SKM-1 treated with dmso at 0.1 percent for 144 hours (cell line): Measurements from ENCODE around the gene SERINC2.
A peak's percentile ranks its signal among the peaks of the same experiment; 100 is the strongest.
"Not testable (repeated sequence)": the region's sequence is repeated elsewhere in the genome, so short reads cannot be mapped to it uniquely, and the experiment has no call there.

Source experiments
- DNase-seq: peaks from one replicate; lab custom pipeline; 2025; ENCODE audit not compliant: unreplicated experiment; lab: John Stamatoyannopoulos, UW

SERINC2 gene

DNA sequence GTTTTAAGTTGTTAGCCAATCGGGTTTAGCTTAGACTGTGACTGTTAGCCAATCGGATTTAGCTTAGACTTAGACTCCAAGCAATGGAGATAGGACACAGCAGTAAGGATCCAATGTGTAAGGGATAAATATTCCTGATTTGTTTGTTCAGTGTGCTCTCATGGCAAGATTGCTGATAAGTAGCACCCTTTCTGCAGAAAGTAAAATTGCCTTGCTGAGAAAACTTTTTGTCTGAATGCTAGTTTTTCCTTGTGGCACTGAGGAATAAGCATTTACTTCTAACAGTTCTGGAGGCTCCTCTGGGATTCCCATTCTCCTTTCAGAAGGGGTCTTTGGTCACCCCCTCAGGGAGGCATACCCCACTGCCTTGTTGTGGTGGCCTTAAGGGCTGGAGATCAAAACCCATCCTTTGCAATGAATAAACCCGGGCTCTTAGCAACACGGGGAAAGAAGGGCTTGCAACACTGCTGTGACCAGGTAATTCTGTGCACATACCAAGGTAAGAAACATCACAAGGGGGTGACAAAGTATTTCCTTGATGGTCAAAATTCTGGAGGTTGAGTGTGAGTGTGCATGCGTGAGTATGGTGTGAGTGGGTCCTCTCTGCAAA is 45.4 kb downstream of the SERINC2 start:
- DNase-seq, result no peak

DNA sequence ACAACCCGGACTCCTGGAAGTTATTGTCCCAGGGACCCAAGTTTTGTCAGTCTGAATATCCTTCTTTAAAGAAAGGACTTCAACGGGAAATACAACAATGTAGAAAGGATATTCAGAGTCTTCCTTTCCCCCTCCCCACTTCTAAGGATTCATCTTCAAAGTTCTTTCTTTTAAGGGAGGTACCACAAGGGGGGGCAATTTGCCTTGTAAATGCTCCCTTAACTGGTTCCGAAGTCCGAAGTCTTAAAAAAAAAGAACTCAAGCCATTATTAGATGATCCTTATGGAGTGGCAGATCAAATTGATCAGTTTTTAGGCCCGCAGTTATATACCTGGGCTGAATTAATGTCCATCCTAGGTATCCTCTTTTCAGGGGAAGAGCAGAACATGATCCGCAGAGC is 47.0 kb downstream of the SERINC2 start:
- peak; percentile 52 for DNase-seq

DNA sequence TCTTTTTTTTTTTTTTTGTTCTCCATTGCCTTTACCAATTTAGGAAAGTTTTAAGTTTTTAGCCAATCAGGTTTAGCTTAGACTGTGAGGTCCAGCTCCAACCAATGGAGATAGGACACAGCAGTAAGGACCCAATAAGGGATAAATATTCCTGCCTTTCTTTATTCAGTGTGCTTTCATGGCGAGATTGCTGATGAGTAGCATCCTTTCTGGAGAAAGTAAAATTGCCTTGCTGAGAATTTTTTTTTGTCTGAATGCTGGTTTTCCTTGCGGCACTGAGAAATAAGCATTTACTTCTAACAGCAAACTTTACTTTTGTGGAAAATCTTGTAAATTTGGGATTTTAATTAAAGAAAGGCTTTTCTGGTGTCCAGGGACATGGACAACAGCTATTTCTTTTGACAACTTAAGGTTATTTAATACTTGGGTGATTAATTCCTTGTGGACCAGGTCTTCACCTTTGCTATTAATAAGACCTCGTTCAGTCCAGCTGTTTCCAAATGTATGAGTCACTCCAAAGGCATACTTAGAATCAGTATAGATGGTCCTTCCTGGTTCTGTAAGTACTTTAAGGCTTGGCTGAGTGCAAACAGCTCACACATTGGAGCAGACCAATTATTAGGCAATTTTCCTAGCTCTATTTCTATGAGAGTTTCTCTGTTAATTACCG is 54.1 kb downstream of the SERINC2 start:
- peak; percentile 29 for DNase-seq

DNA sequence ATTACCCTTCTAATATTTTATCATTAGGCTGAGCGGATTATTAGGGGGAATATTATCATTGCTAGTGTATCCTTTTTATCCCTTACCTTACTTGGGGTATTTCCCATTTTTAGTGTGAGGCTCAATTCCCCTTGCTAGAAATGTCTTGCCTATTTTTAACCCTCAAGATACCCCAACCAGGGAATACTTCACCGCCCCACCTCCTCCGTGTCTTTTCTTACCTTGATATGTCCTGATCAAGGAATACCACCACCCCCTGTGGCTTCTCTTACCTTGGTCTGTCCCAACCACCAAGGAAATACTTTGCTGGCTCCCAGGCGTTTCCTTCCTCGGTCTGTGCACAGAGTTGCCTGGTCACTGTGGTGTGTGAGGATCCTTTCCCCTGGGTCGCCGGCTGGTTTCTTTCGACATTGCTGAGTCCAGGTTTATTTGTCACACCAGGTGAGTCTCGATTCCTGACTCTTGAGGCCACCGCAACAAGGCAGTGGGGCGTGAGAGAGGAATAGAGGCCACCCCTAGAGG is 57.8 kb downstream of the SERINC2 start:
- DNase-seq, result no peak

DNA sequence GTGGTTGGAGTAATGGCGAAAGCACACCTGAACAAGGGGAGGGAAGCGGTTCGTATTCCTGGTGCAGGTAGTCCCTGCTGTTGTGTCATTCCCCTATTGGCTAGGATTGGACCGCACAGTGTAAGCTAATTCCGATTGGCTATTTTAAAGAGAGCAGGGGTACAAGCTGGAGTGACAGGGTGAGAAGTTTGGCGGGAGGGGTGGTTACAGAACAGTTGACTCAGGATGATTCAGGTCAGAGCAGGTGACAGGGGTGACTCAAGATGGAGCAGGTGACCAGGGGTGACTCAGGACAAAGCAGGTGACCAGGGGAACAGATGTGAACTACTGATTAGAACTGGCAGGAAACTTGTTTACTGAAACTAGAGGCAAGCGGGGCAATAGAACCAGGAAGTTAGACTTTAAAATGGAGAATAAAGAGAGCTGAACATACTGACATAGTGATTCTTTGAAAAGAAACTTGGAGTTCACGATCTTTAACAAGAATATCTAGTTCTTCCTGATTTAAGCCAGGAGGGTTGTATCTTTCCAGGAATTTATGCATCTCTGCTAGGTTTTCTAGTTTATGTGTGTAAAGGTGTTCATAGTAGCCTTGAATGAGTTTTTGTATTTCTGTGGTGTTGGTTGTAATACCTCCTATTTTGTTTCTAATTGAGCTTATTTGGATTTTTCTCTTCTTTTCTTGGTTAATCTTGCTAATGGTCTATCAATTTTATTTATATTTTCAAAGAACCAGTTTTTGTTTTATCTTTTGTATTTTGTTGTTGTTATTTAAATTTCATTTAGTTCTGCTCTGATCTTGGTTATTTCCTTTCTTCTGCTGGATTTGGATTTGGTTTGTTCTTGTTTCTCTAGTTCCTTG is 58.7 kb downstream of the SERINC2 start:
- not testable (repeated sequence) for DNase-seq

DNA sequence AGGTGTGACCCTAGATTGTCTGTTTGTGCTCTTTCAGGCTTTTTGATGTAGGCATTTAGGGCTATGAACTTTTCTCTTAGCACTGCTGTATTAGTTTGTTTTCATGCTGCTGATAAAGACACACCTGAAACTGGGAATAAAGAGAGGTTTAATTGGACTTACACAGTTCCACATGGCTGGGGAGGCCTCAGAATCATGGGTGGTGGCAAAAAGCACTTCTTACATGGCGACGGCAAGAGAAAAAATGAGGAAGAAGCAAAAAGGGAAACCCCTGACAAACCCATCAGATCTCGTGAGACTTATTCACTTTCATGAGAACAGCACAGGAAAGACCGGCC is 59.3 kb downstream of the SERINC2 start:
- DNase-seq, result not testable (repeated sequence)

DNA sequence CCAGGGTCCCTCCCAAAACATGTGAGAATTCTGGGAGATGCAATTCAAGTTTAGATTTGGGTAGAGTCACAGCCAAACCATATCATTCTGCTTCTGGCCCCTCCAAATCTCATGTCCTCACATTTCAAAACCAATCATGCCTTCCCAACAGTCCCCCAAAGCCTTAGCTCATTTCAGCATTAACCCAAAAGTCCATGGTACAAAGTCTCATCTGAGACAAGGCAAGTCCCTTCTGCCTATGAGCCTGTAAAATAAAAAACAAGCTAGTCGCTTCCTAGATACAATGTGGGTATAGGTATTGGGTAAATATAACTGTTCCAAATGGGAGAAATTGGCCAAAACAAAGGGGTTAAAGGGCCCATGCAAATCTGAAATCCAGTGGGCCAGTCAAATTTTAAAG is 59.7 kb downstream of the SERINC2 start:
- not testable (repeated sequence) for DNase-seq

DNA sequence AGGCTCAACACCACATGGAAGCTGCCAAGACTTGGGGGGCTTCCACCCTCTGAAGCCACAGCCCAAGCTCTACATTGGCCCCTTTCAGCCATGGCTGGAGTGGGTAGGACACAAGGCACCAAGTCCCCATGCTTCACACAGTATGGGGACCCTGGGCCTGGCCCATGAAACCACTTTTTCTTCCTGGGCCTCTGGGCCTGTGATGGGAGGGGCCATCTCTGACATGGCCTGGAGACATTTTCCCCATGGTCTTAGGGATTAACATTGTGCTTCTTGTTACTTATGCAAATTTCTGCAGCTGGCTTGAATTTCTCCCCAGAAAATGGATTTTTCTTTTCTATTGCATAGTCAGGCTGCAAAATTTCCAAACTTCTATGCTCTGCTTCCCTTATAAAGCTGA is 60.5 kb downstream of the SERINC2 start:
- not testable (repeated sequence) for DNase-seq

DNA sequence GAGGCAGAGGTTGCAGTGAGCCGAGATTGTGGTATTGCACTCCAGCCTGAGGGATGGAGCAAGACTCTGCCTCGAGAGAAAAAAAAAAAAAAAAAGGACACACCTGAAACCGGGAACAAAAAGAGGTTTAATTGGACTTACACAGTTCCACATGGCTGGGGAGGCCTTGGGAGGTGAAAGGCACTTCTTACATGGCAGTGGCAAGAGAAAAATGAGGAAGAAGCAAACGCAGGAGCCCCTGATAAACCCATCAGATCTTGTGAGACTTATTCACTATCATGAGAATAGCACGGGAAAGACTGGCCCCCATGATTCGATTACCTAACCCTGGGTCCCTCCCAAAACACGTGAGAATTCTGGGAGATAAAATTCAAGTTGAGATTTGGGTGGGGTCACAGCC is 61.6 kb downstream of the SERINC2 start:
- DNase-seq, result not testable (repeated sequence)

DNA sequence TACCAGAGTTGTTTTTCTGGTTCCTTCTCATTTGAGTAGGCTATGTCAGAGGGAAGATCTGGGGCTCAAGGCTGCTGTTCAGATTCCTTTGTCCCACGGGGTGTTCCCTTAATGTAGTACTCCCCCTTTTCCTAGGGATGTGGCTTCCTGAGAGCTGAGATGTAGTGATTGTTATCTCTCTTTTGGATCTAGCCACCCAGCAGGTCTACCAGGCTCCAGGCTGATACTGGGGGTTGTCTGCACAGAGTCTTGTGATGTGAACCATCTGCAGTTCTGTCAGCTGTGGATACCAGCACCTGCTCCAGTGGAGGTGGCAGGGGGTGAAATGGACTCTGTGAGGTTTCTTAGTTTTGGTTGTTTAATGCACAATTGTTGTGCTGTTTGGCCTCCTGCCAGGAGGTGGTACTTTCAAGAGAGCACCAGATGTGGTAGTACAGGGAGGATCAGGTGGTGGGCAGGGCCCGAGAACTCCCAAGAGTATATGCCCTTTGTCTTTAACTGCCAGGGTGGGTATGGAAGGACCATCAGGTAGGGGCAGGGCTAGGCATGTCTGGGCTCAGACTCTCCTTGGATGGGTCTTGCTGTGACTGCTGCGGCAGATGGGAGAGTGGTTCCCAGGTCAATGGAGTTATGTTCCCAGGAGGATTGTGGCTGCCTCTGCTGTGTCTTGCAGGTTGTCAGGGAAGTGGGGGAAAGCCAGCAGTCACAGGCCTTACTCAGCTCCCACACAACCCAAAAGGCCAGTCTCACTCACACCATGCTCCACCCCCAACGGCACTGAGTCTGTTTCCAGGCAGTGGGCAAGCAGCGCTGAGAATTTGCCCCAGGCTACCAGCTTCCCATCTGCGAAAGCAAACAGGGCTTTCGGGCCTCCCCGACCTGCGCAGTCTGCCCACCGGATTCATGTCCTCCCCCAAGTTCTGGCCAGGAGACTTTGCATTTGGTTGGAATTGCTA is 64.2 kb downstream of the SERINC2 start:
- no peak for DNase-seq

DNA sequence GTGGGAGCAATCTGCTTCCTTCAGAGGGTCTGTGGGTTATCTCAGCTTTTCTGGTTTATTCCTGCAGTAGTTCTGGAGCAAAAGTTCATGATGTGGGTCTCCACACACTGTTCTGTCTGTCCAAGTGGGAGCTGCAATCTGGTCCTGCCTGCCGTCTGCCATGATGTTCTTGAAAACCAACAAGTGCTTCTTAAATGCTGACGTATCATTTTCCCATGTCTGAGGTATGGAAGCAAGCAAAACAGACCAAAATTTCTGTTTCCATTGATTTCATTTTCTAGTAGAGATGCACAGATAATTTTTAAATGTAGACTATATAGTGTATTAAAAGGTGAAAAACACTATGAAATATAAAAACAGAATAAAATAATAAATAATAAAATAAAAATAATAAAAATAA is 65.2 kb downstream of the SERINC2 start:
- DNase-seq, result no peak

DNA sequence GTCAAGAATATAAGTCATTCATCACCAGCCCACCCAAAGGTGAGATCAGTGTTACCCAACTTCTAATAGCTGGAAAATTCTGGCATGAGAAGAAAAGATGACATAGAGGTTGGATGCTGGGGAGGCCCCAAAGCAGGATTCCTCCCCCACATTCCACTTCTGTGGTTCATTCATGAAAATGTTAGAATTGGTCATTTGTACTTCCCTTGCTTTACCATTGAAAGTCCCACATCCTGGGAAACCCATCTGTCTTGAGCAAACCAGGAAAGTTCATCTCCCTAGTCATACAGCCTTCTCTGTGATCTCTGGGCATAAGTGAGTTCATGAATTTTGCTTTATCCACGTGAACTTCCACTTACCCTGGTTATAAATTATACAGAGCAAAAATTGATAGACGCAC is 66.8 kb downstream of the SERINC2 start:
- DNase-seq, result no peak

DNA sequence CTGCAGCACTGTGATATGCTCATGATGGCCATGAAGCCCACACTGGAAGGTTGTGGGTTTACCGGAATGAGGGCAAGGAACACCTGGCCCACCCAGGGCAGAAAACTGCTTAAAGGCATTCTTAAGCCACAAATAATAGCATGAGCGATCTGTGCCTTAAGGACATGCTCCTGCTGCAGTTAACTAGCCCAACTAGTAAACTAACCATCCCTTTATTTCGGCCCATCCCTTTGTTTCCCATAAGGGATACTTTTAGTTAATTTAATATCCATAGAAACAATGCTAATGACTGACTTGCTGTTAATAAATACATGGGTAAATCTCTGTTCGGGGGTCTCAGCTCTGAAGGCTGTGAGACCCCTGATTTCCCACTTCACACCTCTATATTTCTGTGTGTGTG is 67.4 kb downstream of the SERINC2 start:
- DNase-seq, result not testable (repeated sequence)

DNA sequence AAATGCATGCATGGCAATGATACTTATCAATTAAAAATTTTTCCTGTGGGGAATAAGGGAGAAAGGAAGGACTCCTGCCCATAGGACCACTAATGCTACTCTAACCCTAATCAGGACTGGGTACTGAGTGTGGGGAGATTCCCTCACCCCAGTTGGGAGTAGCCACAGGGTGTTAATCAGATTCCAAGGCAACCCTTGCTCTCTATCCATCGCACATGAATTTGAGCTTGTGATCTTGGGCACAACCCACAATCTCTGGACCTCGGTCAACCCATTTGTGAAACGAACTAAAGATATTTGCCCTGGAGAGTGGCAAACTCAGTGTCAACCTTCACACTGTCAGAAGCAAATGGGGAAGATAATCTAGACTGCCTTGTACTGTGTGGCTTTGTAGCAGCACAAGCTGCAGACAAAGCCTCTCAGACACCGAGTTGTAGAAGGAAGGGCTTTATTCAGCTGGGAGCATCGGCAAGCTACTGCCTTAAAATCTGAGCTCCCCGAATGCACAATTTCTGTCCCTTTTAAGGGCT is 69.5 kb downstream of the SERINC2 start:
- DNase-seq, result peak; percentile 21

DNA sequence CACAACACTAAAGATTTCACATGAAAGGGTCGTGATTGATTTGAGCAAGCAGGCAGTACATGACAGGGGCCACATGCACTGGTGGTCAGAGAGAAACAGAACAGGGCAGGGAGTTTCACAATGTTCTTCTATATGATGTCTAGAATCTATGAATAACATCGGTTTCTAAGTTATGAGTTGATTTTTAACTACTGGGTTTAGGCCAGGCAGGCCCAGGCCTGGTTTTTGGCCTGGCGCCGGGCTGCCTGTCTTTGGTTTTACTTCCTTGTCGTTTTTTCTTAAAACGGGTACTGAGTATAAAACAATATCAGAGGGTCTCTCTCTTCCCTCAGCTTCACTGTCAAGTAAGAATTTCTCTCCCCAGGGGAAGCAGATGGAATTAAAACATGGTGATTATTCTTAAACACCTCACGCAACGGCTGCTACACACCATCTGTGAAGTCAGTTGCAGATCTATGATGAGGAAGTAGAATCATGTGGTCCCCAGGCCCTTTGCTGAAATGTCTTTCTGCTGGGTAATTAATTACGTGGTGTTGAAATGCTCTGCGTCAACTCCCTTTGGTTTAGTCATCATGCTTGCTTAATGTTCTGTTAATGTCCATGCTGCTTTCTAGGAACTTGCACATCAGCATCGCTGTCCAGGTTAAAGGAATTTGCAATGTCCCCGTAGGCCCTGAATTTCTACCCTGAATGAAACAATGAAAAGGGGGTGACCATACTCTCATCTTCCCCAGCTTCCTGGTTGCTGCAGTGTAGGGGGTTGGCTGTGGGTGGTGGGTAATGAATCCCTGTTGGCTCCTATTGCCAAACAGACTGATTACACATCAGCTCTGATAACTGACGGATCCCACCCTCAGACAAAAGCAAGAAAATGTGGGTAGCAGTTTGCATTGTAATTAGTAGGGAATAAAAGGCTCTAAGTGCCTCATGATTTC is 70.3 kb downstream of the SERINC2 start:
- peak; percentile 98 for DNase-seq
